HG02981 (cell line): ENCODE results near the gene ANXA9.

Source experiments
- ATAC-seq: cut with Tn5 transposase; IDR thresholded peaks from one replicate; pipeline ENCODE4 v1.9.1; 2021; ENCODE audit warnings: mild to moderate bottlenecking, moderate library complexity; ENCODE audit not compliant: unreplicated experiment

The ANXA9 gene

DNA sequence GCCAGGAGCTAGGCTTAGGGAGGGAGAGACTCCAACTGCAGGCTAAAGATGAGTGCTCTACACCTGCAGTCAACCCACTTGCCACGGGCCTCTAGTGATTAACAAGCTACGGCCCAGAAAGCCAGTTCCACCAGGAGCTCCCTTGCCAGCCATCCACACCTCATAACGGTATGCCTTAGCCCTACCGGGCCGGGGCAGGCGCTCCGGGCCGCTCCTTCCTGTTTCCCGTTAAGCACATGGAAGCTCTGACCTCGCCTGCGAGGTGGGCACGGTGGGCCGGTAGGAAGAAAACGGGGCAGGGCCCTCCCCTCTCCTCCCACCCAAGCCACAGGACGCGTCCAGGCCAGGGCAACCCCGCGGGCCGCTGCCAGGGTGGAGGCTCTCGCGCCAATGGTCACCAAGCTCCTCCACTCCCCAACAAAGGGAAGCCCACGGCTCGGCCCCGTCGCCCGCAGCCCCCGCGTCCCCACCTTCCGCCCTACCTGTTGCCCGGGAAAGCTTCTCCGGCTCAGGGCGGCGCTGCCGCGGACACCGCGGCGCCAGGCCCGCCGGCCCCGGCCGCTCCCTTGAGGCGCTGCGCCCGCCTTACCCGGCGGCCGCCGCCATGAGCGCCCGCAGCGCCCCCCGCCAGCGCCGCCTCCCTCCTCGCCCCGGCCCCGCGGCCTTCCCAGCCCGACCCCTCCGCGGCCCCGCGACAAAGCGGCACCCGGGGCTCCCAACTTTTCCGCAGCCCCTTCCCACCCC lies 8.1 kb upstream of the ANXA9 start:
- ATAC-seq = peak; percentile 30

DNA sequence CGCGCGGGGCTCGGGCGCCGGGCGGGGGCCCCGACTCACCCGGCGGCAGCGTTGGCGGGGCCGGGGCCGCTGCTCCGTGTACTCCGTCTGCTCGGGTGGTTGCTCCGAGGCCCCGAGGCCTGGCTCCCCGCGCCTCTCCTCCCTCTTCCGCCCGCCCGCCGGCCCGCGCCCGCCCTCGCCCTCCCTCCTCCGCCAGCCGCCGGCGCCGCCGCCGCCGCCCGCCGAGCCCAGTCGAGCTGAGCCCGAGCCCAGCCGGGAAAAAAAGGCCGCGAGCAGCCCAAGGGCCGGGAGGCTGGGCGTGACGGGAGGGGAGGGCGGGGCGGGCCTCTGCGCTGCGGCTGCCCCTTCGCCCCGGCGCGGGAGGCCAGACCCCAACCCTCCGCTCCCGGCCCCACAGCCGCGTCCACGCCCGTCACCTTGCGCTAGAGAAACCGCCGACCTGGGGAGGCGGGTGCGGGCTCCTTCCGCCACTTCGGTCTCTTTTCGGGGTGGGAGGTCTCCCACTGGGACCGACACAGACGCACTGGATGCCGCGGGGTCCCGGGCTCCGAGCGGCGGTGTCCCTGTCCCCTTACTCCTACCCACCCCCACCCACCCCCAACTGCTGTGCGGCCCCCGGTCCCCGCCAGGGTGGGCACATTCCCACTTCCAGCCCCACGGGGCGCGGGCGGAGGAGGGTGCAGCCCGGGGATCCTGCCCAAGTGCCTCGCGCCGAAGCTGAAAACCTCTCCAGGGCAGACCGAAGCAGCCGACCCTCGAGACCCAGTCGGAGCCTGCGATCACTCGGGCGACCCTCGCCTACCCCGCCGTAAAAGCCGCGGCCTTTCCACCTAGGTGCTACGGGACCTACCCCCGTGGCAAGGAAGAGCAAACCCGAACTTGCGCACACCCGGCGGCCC lies 7.3 kb upstream of the ANXA9 start, which contains the start of gene CERS2:
TSS of gene CERS2 (minus strand) at position 256 of the 899 bp plus-strand sequence. CDS start 5,745 bp downstream, outside the sequence.
- ATAC-seq = peak; percentile 47

DNA sequence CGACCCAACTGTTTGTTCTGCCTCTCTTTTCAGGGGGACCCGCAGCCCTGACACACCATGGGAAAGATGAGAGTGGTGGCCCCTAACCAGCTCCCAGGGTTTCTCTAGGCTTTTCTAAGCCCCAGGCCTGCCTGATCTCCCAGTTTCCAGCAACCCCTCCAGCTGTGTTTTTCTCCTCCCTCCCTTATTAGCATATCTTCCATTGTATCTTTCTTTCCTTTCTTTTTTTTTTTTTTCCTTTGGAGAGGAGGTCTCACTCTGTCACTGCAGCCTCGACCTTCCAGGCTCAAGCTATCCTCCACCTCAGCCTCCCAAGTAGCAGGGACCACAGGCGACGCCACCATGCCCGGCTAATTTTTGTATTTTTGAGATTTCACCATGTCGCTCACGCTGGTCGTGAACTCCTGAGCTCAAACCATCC lies 5.7 kb upstream of the ANXA9 start:
- no peak for ATAC-seq

DNA sequence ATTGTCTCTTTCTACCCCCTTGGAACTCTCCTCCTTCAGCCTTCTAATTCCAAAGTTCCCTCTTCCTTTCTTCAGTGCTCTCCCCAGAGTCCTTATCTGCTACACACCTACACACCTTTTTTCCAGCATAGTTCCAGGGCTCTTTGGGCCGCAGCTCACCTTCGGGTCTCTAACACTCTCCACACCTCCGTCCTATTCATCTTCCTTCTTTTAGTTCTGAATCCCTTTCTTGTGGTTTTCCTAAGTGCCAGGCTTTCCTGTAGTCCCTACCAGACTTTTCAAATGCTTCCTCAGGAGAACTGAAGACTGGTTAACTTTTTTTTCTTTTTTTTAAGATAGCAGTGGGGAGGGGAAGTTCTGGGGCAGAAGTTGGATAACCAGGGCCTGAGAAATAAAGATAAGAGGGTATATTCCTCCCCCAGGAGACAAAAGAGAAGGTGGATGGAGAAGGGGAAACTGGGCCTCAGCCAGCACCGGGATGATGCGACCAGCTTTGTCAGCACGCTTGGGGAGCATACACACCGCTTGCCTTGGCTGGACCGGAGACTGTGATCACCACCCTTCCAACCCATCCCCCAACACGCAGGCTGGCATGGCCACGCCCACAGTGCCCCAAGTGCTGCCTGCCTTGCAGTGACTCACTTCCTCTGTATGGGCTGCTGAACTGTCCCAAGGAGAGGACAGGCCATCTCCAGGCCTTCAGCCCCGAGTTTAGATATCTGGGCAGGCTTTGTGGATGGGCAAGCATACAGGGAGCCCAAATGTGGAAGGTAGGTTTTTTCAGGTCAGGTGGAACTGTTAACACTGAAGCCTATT lies 5.0 kb upstream of the ANXA9 start:
- no peak for ATAC-seq

DNA sequence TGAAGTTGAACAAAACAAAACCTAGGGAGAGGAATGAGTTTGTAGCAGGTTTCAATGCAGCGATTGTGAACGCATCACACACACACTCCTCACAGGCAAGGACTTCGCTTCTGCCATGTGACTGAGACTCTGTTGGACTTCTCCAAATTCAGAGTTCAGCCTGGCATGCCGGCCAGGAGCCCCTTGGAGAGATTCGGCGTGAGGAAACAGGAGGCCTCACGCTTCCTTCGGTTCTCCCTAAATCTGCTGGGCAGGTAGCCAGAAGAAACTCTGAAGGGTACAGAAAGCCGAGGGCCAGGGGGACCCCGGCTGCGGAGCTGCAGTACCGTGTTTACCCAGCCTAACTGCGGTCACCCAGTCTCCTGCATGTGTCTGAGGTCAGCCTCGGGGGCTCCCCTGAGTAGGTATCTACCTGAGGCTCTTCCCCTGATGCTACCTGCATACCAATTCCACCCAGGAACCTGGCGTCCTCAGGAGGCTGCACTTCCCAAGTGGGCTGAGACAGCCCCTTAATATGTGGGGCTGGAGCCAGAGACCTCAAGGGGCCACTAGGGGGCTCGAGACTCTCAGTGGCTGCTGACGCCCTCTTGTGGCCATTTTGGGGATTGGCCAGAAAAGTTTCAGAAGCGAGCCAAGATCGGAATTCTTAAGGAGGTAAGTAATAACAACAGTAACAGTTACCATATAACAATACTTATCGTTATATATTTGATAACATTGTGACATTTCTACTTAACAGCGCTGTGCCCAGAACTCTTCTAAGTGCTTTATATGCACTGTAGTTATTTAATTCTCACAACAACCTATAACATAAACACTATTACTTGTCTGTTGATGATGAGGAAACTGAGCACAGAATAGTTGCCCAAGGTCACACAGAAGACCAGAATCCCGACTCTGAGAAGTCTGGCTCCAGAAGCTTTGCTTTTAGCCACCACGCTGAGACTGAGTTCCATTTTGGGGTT lies 2.7 kb upstream of the ANXA9 start:
- ATAC-seq = no peak

- no peak for ATAC-seq
These were observed 801 bp upstream of the ANXA9 start for GRCh38 chr1:150981177-150981804.

GRCh38 chr1:150985179-150985825 lies 3.2 kb downstream of the ANXA9 start:
- ATAC-seq = no peak

DNA sequence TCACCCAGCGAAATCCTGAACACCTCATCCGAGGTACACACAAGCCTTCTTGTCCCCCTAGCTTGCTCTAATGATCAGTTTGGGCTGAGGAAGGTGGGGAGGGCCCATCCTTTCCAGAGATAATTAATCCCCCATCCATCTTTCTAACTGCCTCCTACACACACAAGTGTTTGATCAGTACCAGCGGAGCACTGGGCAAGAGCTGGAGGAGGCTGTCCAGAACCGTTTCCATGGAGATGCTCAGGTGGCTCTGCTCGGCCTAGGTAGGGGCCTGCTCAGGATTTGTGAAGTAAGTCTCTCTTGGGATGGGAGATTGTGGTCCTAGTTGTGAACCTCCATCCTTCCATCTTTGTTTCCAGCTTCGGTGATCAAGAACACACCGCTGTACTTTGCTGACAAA lies 5.8 kb downstream of the ANXA9 start:
- no peak for ATAC-seq

DNA sequence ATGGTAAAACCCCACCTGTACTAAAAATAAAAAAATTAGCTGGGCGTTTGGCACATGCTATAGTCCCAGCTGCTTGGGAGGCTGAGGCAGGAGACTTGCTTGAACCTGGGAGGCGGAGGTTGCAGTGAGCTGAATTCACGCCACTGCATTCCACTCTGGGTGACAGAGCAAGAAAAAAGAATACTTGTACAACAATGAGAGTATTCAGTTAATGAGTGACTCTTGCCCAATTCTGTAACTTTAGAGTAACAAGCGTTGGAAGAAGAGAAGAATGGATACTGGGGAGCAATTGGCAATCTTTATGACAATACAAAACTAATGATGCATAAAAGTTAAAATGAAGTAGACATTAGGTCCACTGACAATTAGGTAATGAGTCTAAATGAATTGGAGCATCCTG lies 10.5 kb downstream of the ANXA9 start:
- no peak for ATAC-seq

- no peak for ATAC-seq
These were observed 12.2 kb downstream of the ANXA9 start for GRCh38 chr1:150994248-150994647.

DNA sequence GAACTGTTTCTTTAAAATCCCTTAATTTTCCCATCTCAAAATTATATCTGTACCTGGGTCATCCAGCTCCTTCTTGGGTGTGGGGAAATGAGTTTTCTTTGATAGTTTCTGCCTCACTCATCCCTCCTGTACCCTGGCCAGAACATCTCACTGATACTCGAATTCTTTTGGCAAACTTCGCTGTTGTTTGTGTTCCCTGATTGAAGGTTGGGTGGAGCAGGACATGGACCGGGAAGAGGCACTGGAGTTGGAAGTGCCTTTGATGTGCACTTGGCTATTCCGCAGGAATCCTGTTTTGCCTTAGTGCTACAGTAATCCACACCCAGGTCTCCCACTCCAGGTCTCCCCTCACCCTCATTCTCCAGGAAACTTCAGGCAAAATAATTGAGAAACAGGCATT lies 13.4 kb downstream of the ANXA9 start:
- ATAC-seq = no peak

DNA sequence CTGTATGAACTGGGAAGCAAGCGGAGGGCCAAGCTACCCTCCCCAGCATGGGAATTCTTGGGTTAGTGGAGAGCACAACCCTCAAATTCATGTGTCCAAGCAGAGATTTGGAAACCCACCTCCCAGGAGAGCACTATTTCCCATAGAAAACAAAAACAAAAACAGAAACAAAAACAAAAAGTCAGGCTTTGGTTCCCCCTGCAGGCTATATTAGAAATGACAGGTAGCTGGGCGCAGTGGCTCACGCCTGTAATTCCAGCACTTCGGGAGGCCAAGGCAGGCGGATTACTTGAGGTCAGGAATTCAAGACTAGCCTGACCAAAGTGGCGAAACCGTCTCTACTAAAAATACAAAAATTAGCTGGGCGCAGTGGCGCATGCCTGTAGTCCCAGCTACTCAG lies 13.8 kb downstream of the ANXA9 start:
- no peak for ATAC-seq

GRCh38 chr1:150997126-150997872 lies 15.2 kb downstream of the ANXA9 start:
- no peak for ATAC-seq

- ATAC-seq = no peak
These were observed 15.9 kb downstream of the ANXA9 start for GRCh38 chr1:150997949-150998348.

DNA sequence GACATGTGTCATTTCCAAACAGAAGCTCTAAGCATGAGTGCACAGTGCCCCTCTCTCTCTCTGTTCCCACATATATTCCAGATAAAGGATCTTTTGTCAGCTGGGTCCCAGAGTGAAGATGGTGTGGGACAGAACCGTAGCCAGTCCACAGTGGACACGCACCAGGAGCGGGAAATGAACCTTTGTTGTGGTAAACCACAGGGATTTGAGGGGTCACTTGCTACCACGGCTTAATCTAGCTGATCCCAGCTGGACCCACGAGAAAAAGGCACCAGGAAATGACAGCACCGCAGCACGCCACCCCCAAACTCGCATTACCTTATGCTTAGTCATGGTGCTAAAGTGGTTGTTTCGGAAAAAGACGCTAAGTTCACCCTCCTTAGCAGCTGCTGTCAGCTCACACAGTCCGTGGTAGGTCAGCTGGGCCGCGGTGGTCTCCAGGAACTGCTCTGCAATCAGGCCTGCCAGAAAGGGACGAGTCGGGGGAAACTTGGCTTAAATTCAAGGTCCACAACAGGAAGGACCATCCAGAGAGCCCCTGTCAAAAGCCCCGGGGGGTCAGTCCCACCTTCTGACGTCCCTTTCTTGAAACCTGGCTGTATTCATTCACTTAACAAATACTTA lies 17.1 kb downstream of the ANXA9 start:
- no peak for ATAC-seq

GRCh38 chr1:150999926-151000325 lies 17.8 kb downstream of the ANXA9 start:
- no peak for ATAC-seq

DNA sequence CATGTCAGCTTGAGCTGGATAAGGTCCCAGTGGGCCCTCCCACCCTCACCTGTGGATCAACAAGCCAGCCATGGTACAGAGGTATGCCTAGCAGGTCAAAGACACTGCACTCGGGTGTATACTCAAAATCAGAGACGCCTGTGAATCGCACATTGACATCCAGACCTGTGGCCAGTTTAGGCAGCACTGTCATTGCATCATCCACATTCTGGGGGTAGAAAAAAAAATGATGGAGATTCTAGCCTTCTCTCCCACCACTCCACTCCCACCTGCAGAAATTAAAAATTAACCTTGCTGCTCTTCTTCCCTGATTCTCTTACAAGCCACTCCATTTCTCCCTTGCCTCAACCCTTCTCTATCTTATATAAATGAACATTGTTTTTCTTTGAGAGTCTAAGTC lies 18.3 kb downstream of the ANXA9 start:
- no peak for ATAC-seq

DNA sequence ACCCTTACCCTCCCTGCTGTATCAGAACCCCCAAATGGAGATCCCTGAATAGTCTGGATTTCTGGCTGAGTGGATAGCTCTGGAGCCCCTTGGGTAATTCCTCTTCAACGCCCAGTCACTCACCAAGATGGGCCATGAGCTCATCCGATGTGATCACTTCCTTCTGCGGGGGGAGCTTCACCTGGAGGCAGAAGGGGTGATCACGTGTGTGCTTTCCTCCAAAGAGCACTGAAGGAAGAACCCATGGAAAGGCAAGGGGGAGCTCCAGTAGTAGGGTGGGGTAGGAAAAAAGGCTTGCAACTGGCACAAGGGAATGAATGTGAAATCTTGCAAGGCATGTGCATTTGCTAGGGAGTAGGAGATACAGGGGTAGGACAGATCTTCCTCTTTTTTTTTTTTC lies 19.5 kb downstream of the ANXA9 start:
- no peak for ATAC-seq
